Fibroblast of pulmonary artery (primary cell): ENCODE measurements around the gene STIM1.

ENCODE experiments used
- DNase-seq: peaks from one replicate; pipeline ENCODE4 v3.0.0-alpha.2; 2010; ENCODE audit warnings: low read depth
- H3K4me3 ChIP-seq: replicated peaks from 2 replicates; pipeline ENCODE4 v1.5.1; 2011; ENCODE audit warnings: low read depth, mild to moderate bottlenecking, control low read depth, low read length, moderate library complexity
- CTCF ChIP-seq: IDR thresholded peaks from 2 replicates; pipeline ENCODE4 v1.5.1; 2011; ENCODE audit warnings: mild to moderate bottlenecking, control low read depth, low read length, inconsistent platforms; ENCODE audit errors: missing control alignments

The STIM1 gene

GRCh38 chr11:4054643-4055042, 199.2 kb downstream of the STIM1 start:
- no peak for TF ChIP-seq CTCF
- no peak for DNase-seq
- no peak overlapping the region for H3K4me3 ChIP-seq

- TF ChIP-seq CTCF = no peak
- no peak for DNase-seq
- H3K4me3 ChIP-seq = no peak overlapping the region
Measured at GRCh38 chr11:4059424-4059823, 204.0 kb downstream of the STIM1 start.

DNA sequence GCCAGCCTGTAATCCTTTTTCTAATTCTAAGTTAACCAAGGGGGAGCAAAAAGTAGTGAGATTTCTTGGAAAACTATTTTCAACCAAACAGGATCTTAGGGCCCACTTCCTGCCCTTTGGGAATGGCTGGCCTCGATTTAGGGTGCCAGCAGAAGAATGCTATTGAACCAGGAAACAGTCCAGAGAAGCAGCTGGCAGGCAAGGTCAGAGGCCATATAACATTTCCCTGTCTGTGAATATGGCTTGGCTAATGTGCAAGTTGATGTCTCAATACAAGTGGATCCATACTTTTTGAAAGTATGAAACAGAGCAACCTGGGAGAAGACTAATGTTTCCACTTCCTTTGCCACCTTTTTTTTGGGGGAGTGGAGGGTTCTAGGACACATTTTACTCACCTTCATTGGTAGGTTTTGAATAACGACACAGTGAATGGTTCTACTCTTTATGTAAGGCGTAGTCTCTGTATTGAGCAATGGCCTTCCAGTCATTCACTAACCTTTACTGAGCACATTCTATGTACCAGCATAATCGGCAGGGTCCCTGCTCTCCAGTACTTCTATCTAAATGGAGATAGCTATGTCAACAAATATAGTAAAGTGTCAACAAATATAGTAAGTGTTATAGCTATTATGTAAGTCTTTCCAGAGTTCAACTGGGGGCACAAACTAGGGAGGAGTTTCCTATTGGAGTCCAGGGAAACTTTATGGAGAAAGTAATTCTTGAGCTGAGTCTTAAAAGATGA, 204.9 kb downstream of the STIM1 start:
- no peak overlapping the region for H3K4me3 ChIP-seq
- no peak for DNase-seq
- no peak for TF ChIP-seq CTCF

- DNase-seq = no peak
- no peak for TF ChIP-seq CTCF
Measured at GRCh38 chr11:4061700-4062099, 206.2 kb downstream of the STIM1 start.

DNA sequence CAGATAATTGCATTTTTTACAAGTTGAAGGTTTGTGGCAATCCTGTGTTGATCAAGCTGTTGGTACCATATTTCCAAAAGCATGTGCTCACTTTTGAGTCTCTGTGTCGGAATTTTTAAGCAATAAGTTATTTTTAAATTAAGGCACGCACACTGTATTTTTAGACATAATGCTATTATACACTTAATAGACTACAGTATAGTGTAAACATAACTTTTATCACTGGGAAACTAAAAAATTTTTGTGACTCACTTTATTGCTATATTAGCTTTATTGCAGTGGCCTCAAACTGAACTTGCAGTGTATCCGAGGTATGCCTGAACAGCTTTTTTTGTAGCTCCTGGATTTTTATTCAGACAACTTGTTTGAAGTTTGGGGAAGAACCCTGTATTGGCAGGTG, 207.9 kb downstream of the STIM1 start:
- TF ChIP-seq CTCF = no peak
- H3K4me3 ChIP-seq = no peak overlapping the region
- no peak for DNase-seq

More at GRCh38 chr11:4061700-4062099, 206.2 kb downstream of the STIM1 start:
- no peak overlapping the region for H3K4me3 ChIP-seq

GRCh38 chr11:4064278-4064955, 209.0 kb downstream of the STIM1 start:
- H3K4me3 ChIP-seq = no peak overlapping the region
- no peak for DNase-seq
- no peak for TF ChIP-seq CTCF
